ENCODE data around the gene SIRT2.
A peak's percentile ranks its signal among the peaks of the same experiment; 100 is the strongest.
"Not testable (repeated sequence)": the region's sequence is repeated elsewhere in the genome, so short reads cannot be mapped to it uniquely, and the experiment has no call there.

SIRT2 gene

DNA sequence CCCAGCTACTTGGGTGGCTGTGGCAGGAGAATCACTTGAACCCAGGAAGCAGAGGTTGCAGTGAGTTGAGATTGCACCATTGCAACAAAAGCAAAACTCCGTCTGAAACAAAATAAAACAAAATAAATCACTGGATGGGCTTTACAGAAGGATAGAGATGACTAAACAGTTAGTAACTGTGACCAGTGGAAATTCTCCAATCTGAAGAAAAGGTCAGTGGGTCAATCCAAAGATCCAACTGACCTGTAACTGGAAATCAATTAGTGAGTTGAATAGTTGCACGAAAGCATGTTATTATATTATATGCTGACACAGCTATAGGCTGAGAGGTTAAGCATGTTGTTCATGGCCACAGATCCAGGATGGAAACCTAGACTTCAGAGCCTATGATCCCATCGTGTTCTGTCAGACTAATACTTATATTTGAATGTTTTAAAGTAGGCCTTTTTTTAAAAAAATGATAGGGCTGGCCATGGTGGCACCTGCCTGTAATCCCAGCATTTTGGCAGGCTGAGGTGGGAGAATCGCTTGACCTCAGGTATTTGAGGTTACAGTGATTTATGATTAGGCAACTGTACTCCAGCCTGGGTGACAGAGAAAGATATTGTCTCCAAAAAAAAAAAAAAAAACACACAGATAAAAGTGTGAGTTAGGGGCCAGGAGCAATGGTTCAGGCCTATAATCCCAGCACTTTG, 69.2 kb downstream of the SIRT2 start:
- peak overlapping the region; percentile 88 for H3K4me3 ChIP-seq (ENCODE audit: low read depth, low read length)
- no peak for DNase-seq (ENCODE audit: low read depth)
- TF ChIP-seq, protein P1, sequence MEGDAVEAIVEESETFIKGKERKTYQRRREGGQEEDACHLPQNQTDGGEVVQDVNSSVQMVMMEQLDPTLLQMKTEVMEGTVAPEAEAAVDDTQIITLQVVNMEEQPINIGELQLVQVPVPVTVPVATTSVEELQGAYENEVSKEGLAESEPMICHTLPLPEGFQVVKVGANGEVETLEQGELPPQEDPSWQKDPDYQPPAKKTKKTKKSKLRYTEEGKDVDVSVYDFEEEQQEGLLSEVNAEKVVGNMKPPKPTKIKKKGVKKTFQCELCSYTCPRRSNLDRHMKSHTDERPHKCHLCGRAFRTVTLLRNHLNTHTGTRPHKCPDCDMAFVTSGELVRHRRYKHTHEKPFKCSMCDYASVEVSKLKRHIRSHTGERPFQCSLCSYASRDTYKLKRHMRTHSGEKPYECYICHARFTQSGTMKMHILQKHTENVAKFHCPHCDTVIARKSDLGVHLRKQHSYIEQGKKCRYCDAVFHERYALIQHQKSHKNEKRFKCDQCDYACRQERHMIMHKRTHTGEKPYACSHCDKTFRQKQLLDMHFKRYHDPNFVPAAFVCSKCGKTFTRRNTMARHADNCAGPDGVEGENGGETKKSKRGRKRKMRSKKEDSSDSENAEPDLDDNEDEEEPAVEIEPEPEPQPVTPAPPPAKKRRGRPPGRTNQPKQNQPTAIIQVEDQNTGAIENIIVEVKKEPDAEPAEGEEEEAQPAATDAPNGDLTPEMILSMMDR (IDR thresholded peaks at IDR 0.05; ENCODE audit: control insufficient read depth, extremely low read depth, insufficient read depth), result no peak

GRCh38 chr19:38829203-38829602, 70.2 kb downstream of the SIRT2 start:
- not testable (repeated sequence) for DNase-seq (ENCODE audit: low read depth); H3K4me3 ChIP-seq (ENCODE audit: low read depth, low read length)

Measured in LNCaP clone FGC (cell line).